GM23338 (cell line): Measurements from ENCODE around the gene PLIN4. TPM values are rescaled to one million over a fixed set of nuclear protein-coding genes. Genes with fewer than 3 reads are reported as not detected.

ENCODE experiments used
- ATAC-seq: fragments of 200-7000 bp; cut with Tn5 transposase; 3 replicates; pipeline ENCODE4 v1.9.1; 2020
- DNase-seq: peaks from one replicate; pipeline ENCODE4 v3.0.0-alpha.2; 2015; ENCODE audit warnings: low spot score
- H2AFZ ChIP-seq: fragments of 200-600 bp; sonication (generic); 2 replicates; pipeline ENCODE4 v1.8.0; 2016; ENCODE audit warnings: antibody characterized with exemption, mild to moderate bottlenecking, moderate library complexity
- H3F3A ChIP-seq: fragments of 200-600 bp; sonication (generic); replicated peaks from 2 replicates; pipeline ENCODE4 v1.8.0; 2017; ENCODE audit warnings: antibody characterized with exemption, mixed run types, low read depth
- H3K27ac ChIP-seq: fragments of 200-600 bp; sonication (generic); 2 replicates; pipeline ENCODE4 v1.6.1; 2016; ENCODE audit warnings: low read depth
- H3K27me3 ChIP-seq: fragments of 200-600 bp; sonication (generic); 2 replicates; pipeline ENCODE4 v1.8.0; 2016; ENCODE audit warnings: mild to moderate bottlenecking, mixed run types, moderate library complexity; ENCODE audit not compliant: insufficient read depth
- H3K36me3 ChIP-seq: fragments of 200-600 bp; sonication (generic); 2 replicates; pipeline ENCODE4 v1.8.0; 2016; ENCODE audit warnings: mild to moderate bottlenecking; ENCODE audit not compliant: insufficient read depth
- H3K4me1 ChIP-seq: fragments of 200-600 bp; sonication (generic); 2 replicates; pipeline ENCODE4 v1.8.0; 2016; ENCODE audit warnings: mild to moderate bottlenecking, moderate library complexity; ENCODE audit not compliant: insufficient read depth
- H3K4me2 ChIP-seq: fragments of 200-600 bp; sonication (generic); 2 replicates; pipeline ENCODE4 v1.7.1; 2017; ENCODE audit warnings: mixed run types
- H3K4me3 ChIP-seq: fragments of 200-600 bp; sonication (generic); 2 replicates; pipeline ENCODE4 v1.6.1; 2016; ENCODE audit warnings: mixed run types
- H3K79me2 ChIP-seq: fragments of 200-600 bp; sonication (generic); replicated peaks from 2 replicates; pipeline ENCODE4 v1.8.0; 2017; ENCODE audit warnings: mild to moderate bottlenecking; ENCODE audit not compliant: insufficient read depth
- H3K9me2 ChIP-seq: fragments of 200-600 bp; sonication (generic); 2 replicates; pipeline ENCODE4 v1.8.0; 2017; ENCODE audit not compliant: insufficient read depth
- H4K20me1 ChIP-seq: fragments of 200-600 bp; sonication (generic); replicated peaks from 2 replicates; pipeline ENCODE4 v1.8.0; 2017; ENCODE audit warnings: mild to moderate bottlenecking; ENCODE audit not compliant: insufficient read depth
- H3K27ac Mint-ChIP-seq: 2 replicates; pipeline ENCODE4 v1.8.0; 2020; ENCODE audit warnings: inconsistent platforms, mild to moderate bottlenecking, moderate library complexity, mixed read lengths
- H3K27me3 Mint-ChIP-seq: 3 replicates; pipeline ENCODE4 v1.8.0; 2022; ENCODE audit warnings: low read depth, mild to moderate bottlenecking, moderate library complexity, mixed read lengths, inconsistent platforms; ENCODE audit not compliant: insufficient read depth, poor library complexity
- H3K36me3 Mint-ChIP-seq: 3 replicates; pipeline ENCODE4 v1.8.0; 2021; ENCODE audit warnings: low read depth, mild to moderate bottlenecking, inconsistent platforms, moderate library complexity, mixed read lengths
- H3K4me1 Mint-ChIP-seq: 3 replicates; pipeline ENCODE4 v1.8.0; 2020; ENCODE audit warnings: mild to moderate bottlenecking, inconsistent platforms, mixed read lengths
- H3K4me3 Mint-ChIP-seq: 3 replicates; pipeline ENCODE4 v1.8.0; 2021; ENCODE audit warnings: moderate library complexity, mild to moderate bottlenecking, inconsistent platforms, mixed read lengths
- H3K9me3 Mint-ChIP-seq: 3 replicates; pipeline ENCODE4 v1.8.0; 2020; ENCODE audit warnings: moderate library complexity, mild to moderate bottlenecking, inconsistent platforms, mixed read lengths
- CREB1 ChIP-seq: fragments of 250-450 bp; sonication (Bioruptor Pico); IDR thresholded peaks from 2 replicates; pipeline ENCODE4 v1.5.0; 2020; ENCODE audit warnings: low read depth, mild to moderate bottlenecking, moderate library complexity
- EZH2 ChIP-seq: fragments of 200-600 bp; sonication (generic); IDR thresholded peaks from one replicate; pipeline ENCODE4 v1.8.0; 2017; ENCODE audit warnings: antibody characterized with exemption, mild to moderate bottlenecking, low read depth; ENCODE audit not compliant: unreplicated experiment
- EZH2phosphoT487 ChIP-seq: fragments of 200-600 bp; sonication (generic); IDR thresholded peaks from one replicate; pipeline ENCODE4 v1.8.1; 2018; ENCODE audit warnings: antibody characterized with exemption; ENCODE audit not compliant: unreplicated experiment
- JUNB ChIP-seq: IDR thresholded peaks from one replicate; pipeline ENCODE4 v1.6.1; 2016; ENCODE audit warnings: antibody characterized with exemption; ENCODE audit not compliant: unreplicated experiment
- NANOG ChIP-seq: IDR thresholded peaks from 2 replicates; pipeline ENCODE4 v1.6.1; 2016; ENCODE audit warnings: antibody characterized with exemption, borderline replicate concordance
- POLR2AphosphoS5 ChIP-seq: IDR thresholded peaks from 2 replicates; pipeline ENCODE4 v1.6.1; 2016; ENCODE audit warnings: antibody characterized with exemption, low read depth
- STAT1 ChIP-seq: IDR thresholded peaks from one replicate; pipeline ENCODE4 v1.6.1; 2016; ENCODE audit warnings: antibody characterized with exemption; ENCODE audit not compliant: unreplicated experiment
- ZNF114 ChIP-seq: fragments of 250-450 bp; sonication (Bioruptor Pico); IDR thresholded peaks from 2 replicates; pipeline ENCODE4 v1.5.0; 2020; ENCODE audit warnings: mild to moderate bottlenecking, moderate library complexity
- ZNF331 ChIP-seq: fragments of 250-450 bp; sonication (Bioruptor Pico); IDR thresholded peaks from 2 replicates; pipeline ENCODE4 v1.5.0; 2020; ENCODE audit warnings: low read depth, mild to moderate bottlenecking, moderate library complexity
- polyA plus RNA-seq: library from polyadenylated mRNA; unstranded; fragments of >200 nt; fragmentation: Nextera tagmentation; extraction: Ambion mirVana; gene quantifications from 2 replicates; pipeline ENCODE4 v1.2.1, GENCODE V29; 2016
- total RNA-seq: library from RNA; depleted of rRNA; stranded (reverse); fragments of >200 nt; shearing (Covaris generic); gene quantifications from 2 replicates; pipeline ENCODE4 v1.2.3, GENCODE V29; 2014
- TF ChIP-seq, protein P1 (sequence below): IDR thresholded peaks from 2 replicates; pipeline ENCODE4 v1.6.1; 2016; ENCODE audit warnings: antibody characterized with exemption
- TF ChIP-seq, protein P2 (sequence below): fragments of 250-450 bp; sonication (Bioruptor Pico); IDR thresholded peaks from 2 replicates; pipeline ENCODE4 v1.5.0; 2020; ENCODE audit warnings: mild to moderate bottlenecking, moderate library complexity
- TF ChIP-seq, protein P3 (sequence below), 2 experiments: fragments of 200-600 bp in 1 of 2; sonication (generic) in 1 of 2; conservative IDR thresholded peaks; 2 replicates each; pipeline versions ENCODE4 v1.5.1 to v1.6.1; 2016 to 2017; ENCODE audit warnings: antibody characterized with exemption in 2 of 2, low read depth in 2 of 2, mild to moderate bottlenecking in 2 of 2, moderate library complexity in 1 of 2
- TF ChIP-seq, protein P4 (sequence below): IDR thresholded peaks from one replicate; pipeline ENCODE4 v1.6.1; 2018; ENCODE audit warnings: antibody characterized with exemption; ENCODE audit not compliant: unreplicated experiment

Gene PLIN4
- total and polyA plus RNA-seq, 2 experiments from 2014 or later = 0.19 to 0.59 TPM

DNA sequence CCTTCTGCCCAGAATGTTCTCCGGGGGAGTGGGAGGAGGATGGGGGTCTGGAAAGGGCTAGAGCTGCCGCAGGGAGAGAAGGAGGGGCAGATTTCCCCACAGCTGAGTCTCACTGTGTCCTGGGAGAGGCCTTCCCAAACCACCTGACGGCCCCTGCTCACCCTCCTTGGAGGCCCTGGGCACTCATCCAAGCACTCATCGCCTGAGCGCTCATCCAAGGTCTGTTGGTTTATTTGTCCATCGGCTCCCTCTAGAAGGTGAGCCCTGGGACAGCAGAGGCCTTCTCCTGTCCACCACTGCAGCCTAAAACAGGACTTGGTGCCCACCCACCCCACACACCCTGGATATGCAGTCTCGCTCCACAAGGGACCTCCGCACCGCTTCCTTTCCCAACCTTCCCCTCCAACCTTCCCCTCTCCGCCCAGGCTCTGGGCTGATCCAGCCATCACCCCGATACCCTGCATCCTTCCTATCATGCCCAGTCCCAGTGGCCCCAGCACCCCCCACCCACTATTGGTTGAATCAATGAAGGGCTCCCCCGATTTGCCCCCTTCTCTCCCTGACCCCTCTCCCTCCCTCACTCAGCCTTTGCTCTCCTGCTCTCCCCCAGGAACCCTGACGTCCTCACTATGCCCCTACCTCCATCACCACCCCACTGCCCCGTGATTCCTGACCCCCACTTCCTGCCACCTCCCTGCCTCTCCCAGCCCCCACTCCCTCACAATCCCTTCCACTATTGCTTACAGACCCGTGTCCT is 62.4 kb downstream of the PLIN4 start:
- Histone ChIP-seq H3K27me3 (no peaks in the 10 kb centered on the region), H2AFZ (no peak overlapping the region), H3K4me1 (peaks cover 12% of the 10 kb centered on the region), H4K20me1 (no peaks in the 10 kb centered on the region; the same call in 1 of the 2 replicates), H3K27ac (no peak overlapping the region), H3F3A (no peaks in the 10 kb centered on the region), H3K9me2 (no peaks in the 10 kb centered on the region), H3K36me3 (no peaks in the 10 kb centered on the region), H3K4me2 (peak overlapping the region; percentile 98; the same call in 1 of the 2 replicates), H3K79me2 (0 out of 2 replicates have a peak, but pooled peaks cover 4% of the 10 kb centered on the region), H3K4me3 (peak overlapping the region; percentile 77; the same call in 1 of the 2 replicates)
- Mint-ChIP-seq H3K27me3 (peaks cover 28% of the 10 kb centered on the region), H3K36me3 (peaks cover 8% of the 10 kb centered on the region; the same call in 1 of the 3 replicates), H3K27ac (no peak overlapping the region), H3K4me3 (peak overlapping the region; percentile 80), H3K4me1 (peaks cover 11% of the 10 kb centered on the region), H3K9me3 (no peaks in the 10 kb centered on the region)
- ATAC-seq = no peak
- no peak for DNase-seq
- TF ChIP-seq, protein P1, sequence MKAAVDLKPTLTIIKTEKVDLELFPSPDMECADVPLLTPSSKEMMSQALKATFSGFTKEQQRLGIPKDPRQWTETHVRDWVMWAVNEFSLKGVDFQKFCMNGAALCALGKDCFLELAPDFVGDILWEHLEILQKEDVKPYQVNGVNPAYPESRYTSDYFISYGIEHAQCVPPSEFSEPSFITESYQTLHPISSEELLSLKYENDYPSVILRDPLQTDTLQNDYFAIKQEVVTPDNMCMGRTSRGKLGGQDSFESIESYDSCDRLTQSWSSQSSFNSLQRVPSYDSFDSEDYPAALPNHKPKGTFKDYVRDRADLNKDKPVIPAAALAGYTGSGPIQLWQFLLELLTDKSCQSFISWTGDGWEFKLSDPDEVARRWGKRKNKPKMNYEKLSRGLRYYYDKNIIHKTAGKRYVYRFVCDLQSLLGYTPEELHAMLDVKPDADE = no peak
- TF ChIP-seq, protein P2, sequence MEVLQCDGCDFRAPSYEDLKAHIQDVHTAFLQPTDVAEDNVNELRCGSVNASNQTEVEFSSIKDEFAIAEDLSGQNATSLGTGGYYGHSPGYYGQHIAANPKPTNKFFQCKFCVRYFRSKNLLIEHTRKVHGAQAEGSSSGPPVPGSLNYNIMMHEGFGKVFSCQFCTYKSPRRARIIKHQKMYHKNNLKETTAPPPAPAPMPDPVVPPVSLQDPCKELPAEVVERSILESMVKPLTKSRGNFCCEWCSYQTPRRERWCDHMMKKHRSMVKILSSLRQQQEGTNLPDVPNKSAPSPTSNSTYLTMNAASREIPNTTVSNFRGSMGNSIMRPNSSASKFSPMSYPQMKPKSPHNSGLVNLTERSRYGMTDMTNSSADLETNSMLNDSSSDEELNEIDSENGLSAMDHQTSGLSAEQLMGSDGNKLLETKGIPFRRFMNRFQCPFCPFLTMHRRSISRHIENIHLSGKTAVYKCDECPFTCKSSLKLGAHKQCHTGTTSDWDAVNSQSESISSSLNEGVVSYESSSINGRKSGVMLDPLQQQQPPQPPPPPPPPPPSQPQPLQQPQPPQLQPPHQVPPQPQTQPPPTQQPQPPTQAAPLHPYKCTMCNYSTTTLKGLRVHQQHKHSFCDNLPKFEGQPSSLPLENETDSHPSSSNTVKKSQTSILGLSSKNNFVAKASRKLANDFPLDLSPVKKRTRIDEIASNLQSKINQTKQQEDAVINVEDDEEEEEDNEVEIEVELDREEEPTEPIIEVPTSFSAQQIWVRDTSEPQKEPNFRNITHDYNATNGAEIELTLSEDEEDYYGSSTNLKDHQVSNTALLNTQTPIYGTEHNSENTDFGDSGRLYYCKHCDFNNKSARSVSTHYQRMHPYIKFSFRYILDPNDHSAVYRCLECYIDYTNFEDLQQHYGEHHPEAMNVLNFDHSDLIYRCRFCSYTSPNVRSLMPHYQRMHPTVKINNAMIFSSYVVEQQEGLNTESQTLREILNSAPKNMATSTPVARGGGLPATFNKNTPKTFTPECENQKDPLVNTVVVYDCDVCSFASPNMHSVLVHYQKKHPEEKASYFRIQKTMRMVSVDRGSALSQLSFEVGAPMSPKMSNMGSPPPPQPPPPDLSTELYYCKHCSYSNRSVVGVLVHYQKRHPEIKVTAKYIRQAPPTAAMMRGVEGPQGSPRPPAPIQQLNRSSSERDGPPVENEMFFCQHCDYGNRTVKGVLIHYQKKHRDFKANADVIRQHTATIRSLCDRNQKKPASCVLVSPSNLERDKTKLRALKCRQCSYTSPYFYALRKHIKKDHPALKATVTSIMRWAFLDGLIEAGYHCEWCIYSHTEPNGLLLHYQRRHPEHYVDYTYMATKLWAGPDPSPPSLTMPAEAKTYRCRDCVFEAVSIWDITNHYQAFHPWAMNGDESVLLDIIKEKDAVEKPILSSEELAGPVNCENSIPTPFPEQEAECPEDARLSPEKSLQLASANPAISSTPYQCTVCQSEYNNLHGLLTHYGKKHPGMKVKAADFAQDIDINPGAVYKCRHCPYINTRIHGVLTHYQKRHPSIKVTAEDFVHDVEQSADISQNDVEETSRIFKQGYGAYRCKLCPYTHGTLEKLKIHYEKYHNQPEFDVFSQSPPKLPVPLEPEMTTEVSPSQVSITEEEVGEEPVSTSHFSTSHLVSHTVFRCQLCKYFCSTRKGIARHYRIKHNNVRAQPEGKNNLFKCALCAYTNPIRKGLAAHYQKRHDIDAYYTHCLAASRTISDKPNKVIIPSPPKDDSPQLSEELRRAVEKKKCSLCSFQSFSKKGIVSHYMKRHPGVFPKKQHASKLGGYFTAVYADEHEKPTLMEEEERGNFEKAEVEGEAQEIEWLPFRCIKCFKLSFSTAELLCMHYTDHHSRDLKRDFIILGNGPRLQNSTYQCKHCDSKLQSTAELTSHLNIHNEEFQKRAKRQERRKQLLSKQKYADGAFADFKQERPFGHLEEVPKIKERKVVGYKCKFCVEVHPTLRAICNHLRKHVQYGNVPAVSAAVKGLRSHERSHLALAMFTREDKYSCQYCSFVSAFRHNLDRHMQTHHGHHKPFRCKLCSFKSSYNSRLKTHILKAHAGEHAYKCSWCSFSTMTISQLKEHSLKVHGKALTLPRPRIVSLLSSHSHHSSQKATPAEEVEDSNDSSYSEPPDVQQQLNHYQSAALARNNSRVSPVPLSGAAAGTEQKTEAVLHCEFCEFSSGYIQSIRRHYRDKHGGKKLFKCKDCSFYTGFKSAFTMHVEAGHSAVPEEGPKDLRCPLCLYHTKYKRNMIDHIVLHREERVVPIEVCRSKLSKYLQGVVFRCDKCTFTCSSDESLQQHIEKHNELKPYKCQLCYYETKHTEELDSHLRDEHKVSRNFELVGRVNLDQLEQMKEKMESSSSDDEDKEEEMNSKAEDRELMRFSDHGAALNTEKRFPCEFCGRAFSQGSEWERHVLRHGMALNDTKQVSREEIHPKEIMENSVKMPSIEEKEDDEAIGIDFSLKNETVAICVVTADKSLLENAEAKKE (CRISPR knock-in tag) = no peak
- no peak for TF ChIP-seq ZNF114 (CRISPR knock-in tag)
- TF ChIP-seq STAT1 = no peak
- TF ChIP-seq, protein P3, sequence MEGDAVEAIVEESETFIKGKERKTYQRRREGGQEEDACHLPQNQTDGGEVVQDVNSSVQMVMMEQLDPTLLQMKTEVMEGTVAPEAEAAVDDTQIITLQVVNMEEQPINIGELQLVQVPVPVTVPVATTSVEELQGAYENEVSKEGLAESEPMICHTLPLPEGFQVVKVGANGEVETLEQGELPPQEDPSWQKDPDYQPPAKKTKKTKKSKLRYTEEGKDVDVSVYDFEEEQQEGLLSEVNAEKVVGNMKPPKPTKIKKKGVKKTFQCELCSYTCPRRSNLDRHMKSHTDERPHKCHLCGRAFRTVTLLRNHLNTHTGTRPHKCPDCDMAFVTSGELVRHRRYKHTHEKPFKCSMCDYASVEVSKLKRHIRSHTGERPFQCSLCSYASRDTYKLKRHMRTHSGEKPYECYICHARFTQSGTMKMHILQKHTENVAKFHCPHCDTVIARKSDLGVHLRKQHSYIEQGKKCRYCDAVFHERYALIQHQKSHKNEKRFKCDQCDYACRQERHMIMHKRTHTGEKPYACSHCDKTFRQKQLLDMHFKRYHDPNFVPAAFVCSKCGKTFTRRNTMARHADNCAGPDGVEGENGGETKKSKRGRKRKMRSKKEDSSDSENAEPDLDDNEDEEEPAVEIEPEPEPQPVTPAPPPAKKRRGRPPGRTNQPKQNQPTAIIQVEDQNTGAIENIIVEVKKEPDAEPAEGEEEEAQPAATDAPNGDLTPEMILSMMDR (conservative IDR thresholded peaks at IDR 0.05; ENCODE audit: low read depth in 2 of 2) = no peak
- no peak for TF ChIP-seq JUNB
- TF ChIP-seq, protein P4, sequence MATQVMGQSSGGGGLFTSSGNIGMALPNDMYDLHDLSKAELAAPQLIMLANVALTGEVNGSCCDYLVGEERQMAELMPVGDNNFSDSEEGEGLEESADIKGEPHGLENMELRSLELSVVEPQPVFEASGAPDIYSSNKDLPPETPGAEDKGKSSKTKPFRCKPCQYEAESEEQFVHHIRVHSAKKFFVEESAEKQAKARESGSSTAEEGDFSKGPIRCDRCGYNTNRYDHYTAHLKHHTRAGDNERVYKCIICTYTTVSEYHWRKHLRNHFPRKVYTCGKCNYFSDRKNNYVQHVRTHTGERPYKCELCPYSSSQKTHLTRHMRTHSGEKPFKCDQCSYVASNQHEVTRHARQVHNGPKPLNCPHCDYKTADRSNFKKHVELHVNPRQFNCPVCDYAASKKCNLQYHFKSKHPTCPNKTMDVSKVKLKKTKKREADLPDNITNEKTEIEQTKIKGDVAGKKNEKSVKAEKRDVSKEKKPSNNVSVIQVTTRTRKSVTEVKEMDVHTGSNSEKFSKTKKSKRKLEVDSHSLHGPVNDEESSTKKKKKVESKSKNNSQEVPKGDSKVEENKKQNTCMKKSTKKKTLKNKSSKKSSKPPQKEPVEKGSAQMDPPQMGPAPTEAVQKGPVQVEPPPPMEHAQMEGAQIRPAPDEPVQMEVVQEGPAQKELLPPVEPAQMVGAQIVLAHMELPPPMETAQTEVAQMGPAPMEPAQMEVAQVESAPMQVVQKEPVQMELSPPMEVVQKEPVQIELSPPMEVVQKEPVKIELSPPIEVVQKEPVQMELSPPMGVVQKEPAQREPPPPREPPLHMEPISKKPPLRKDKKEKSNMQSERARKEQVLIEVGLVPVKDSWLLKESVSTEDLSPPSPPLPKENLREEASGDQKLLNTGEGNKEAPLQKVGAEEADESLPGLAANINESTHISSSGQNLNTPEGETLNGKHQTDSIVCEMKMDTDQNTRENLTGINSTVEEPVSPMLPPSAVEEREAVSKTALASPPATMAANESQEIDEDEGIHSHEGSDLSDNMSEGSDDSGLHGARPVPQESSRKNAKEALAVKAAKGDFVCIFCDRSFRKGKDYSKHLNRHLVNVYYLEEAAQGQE = no peak
- TF ChIP-seq POLR2AphosphoS5 = no peak
- no peak for TF ChIP-seq ZNF331 (CRISPR knock-in tag)
- TF ChIP-seq NANOG = no peak
- TF ChIP-seq EZH2phosphoT487 = no peak
- no peak for TF ChIP-seq EZH2
- TF ChIP-seq CREB1 (CRISPR knock-in tag) = no peak
